NCI-H1105 (cell line): ENCODE measurements around the gene KIF7.
"Not testable (repeated sequence)": the region's sequence is repeated elsewhere in the genome, so short reads cannot be mapped to it uniquely, and the experiment has no call there.

ENCODE experiments used
- DNase-seq: peaks from one replicate; lab custom pipeline; 2025; lab: John Stamatoyannopoulos, UW

The KIF7 gene, protein sequence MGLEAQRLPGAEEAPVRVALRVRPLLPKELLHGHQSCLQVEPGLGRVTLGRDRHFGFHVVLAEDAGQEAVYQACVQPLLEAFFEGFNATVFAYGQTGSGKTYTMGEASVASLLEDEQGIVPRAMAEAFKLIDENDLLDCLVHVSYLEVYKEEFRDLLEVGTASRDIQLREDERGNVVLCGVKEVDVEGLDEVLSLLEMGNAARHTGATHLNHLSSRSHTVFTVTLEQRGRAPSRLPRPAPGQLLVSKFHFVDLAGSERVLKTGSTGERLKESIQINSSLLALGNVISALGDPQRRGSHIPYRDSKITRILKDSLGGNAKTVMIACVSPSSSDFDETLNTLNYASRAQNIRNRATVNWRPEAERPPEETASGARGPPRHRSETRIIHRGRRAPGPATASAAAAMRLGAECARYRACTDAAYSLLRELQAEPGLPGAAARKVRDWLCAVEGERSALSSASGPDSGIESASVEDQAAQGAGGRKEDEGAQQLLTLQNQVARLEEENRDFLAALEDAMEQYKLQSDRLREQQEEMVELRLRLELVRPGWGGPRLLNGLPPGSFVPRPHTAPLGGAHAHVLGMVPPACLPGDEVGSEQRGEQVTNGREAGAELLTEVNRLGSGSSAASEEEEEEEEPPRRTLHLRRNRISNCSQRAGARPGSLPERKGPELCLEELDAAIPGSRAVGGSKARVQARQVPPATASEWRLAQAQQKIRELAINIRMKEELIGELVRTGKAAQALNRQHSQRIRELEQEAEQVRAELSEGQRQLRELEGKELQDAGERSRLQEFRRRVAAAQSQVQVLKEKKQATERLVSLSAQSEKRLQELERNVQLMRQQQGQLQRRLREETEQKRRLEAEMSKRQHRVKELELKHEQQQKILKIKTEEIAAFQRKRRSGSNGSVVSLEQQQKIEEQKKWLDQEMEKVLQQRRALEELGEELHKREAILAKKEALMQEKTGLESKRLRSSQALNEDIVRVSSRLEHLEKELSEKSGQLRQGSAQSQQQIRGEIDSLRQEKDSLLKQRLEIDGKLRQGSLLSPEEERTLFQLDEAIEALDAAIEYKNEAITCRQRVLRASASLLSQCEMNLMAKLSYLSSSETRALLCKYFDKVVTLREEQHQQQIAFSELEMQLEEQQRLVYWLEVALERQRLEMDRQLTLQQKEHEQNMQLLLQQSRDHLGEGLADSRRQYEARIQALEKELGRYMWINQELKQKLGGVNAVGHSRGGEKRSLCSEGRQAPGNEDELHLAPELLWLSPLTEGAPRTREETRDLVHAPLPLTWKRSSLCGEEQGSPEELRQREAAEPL (N-terminal part only)

DNA sequence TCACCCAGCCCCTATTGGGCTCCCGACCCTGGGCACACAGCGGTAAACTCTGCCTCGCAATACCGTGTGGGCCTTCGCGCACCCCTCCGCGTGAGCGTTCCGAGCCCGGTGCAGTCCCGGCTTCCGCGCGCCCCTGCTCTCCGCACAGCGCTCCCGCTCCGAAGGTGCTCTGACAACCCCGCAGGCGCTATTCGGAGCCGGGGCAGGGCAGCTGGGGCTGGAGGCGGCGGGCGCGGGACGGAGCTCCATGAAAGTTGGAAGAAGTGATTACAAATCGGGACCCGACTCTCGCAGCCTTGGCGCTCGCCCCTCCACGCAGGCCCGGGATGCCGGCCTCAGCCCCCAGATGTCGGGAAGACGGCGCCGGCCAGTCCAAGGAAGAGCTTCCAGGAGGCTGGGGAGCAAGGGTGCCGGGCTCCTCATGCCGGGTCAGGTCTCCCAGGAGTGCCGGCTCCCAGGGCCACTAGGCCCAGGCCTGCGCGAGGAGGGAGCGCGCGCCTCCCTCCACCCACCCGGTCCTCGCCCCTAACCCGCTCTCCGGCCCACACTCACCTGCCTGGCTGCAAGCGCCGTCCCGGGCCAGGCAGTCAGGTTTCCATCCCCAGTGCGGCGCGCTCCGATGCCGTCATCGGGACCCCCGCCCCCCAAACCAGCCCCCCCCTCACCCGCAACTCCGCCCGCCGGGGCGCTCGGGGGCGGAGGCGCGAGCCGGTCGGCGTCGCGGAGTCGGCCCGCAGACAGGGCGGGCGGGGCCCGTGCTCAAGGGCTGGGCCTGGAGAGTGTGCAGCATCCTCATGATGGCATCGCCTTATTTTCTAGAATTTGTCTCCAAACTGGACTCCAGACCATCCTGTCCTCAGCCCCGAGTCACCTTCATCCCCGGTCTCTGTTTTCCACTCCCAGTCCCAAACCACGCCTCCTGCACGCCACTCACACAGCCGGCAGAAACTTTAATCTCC lies at the start of gene KIF7:
Gene KIF7, minus strand, starts transcription at position 621 of the 959 bp plus-strand sequence. CDS start 2,537 bp downstream, outside the sequence.
- DNase-seq, result peak; percentile 27

DNA sequence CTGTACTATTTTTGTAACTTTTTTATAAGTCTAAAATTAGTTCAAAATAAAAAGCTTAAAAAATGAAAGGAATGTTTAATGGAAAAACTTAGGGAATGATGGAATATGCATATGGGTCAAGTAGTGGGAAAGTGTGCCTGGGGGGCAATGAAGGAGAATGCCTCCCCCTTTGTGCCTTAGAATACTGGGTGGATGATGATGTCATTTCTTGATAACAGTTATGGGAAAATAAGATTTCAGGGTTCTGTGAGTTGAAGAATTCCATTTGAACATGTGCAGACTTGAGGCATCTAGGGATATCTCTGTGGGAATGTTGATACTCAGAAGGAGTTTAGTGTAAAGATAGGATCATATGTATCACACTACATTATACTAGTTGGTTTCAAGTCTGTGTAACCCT lies 49.1 kb upstream of the KIF7 start:
- no peak for DNase-seq

DNA sequence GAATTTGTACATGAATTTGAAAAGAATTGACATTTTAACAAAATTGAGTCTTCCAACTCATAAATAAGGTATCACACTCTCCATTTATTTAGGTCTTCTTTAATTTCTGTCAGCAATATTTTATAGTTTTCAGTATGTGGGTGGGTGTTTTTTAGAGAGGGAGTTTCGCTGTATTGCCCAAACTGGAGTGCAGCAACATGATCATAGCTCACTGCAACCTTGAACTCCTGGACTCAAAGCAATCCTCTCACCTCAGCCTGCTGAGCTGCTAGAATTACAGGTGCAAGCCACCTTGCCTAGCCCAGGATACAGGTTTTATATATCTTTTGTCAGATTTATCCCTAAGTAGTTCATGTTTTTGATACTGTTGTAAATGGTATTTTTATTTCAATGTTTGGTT lies 39.9 kb upstream of the KIF7 start:
- no peak for DNase-seq

DNA sequence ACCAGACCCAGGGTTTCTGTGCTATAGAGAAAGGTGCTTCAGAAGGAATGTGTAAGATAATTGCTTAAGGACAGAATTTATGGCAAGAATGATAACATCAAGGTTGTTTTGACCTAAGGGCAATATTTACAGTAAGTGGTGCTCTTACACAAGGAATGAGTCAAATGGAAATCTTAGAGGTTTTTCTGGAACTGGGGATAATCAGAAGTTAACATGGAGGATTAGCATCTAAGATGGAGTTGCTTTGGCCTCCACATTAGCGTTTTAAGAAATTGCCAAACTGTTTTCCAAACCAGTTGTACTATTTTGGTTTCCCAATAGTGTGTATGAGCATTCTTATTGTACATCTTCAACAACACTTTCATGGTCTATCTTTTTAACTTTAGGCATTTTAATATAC lies 38.4 kb upstream of the KIF7 start:
- DNase-seq, result no peak

DNA sequence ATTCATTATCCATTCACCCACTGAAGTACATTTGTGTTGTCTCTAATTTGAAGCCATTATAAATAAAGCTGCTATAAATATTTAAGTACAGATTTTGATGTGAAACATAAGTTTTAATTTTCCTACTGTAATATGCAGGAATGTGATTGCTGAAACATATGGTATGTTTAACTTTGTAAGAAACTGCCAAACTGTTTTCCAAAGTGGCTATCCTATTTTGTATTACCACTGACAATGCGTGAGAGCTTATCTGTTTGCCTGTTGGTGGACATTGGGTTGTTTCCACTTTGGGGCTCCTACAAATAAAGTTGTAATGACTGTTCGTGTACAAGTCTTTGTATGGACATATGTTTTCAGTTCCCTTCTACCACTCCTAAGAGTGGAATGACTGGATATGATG lies 37.8 kb upstream of the KIF7 start:
- no peak for DNase-seq

DNA sequence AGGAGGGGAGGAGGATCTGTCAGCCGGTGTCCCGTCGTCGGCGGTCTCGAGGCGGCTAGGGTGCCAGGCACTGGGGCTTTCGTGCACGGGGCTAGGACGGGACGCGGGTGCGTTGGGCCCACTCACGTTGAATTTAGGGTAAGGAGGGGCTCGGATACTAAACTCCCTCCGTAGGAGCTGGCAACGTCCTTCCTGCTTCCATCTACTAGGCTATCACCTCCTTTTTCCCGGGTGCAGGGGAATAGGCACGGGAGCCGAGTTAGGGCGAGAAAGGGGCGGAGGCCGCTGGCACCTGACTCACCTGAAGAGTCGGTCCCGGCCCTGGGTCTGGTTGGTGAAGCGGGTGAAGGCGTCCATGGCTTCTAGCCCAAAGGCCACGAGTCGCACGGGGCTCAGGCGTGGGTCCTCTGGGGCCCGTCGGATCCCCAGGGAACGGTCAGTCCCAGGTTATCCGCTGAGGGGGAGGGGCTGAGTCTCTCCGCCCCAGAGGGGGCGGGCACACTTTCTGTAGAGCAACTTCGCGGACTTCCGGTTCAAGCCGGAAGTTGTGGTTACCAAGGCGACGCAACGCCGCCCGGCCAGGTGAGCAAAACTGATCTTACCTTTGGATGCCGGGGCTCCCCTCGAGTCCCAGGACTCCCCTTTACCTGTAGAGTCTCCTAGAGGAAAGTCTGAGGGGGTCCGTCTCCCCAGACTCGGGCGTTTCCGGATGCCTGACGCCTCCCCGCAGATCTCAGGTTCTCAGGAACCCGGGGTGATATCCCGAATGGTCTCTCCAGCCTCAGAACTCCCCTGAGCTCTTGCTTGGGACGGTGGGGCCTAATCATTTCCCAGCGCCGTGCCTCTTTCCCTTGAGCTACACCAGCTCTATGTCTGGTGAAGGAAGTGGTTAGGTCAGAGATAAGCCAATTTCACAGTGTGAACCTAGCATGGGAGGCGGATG lies 35.3 kb upstream of the KIF7 start, which contains the start of the genes PEX11A and WDR93:
Gene PEX11A, minus strand, starts transcription at position 479 of the 943 bp plus-strand sequence. Its CDS starts 122 bp downstream, at position 357.
Gene WDR93, plus strand, starts transcription at position 536 of the 943 bp plus-strand sequence. CDS start 10,936 bp downstream, outside the sequence.
- DNase-seq, result peak; percentile 61

DNA sequence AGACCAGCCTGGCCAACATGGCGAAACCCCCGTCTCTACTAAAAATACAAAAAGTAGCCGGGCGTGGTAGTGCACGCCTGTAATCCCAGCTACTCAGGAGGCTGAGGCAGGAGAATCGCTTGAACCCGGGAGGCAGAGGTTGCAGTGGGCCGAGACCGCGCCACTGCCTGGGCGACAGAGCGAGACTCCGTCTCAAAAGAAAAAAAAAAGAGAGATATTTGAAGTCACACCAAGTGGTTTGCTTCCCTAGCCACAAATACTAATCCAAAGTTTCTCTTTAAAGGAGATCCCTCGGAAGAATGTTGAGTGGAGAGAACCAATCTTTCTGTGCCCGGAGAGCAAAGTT lies 34.6 kb upstream of the KIF7 start:
- not testable (repeated sequence) for DNase-seq

DNA sequence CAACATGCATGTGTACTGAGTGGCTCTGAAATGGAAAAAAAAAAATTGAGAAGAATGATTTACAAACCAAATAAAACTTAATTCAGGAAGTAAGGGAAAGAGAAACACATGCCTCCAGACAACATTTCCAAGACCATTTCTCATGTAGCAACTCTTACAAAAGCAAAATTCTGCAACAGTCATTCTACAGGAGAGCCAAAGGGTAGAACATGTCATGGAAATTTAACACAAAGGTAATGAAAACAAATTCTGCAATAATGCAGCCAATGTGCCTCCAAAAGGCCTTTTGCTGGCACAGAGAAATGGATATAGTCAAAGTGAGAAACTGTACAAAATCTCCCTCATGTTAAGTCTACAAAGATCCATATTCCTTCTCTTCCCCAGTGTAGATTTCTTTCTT lies 31.3 kb upstream of the KIF7 start:
- no peak for DNase-seq

DNA sequence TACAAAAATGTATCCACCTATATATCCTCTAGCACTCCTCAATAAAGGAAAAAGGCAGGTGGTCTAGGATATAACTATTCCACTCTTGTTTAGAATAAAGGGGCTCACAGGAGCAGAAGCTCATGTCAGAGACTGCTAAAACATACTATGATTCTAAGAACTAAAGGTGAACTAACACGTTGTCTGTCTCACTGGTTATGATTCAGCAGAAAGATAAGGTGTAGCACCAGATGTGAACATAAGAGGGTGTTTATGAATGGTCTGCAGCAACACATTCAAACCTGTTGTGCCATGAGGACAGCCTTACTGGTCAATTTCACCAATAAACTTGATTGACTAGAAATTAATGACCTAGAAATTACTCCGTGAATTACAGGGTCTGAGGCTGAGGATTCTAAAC lies 30.7 kb upstream of the KIF7 start:
- no peak for DNase-seq

DNA sequence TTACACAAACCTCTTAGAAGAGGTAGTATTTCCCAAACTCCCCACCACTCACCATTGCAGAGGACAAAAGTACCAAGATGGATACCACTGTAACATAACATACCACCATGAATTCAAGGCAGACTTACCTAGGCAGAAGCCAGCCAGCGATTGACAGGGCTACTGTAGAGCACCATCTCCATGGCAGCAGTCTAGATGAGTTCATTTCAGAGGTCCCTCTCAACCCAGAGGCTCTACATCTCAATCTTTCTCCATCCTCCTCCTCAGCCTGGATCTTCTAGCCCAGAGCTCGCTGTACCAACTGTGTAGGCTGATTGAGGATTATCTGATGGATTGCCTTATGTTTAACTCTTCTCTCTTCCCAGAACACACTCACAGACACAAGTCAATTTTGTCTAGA lies 25.9 kb upstream of the KIF7 start:
- no peak for DNase-seq

DNA sequence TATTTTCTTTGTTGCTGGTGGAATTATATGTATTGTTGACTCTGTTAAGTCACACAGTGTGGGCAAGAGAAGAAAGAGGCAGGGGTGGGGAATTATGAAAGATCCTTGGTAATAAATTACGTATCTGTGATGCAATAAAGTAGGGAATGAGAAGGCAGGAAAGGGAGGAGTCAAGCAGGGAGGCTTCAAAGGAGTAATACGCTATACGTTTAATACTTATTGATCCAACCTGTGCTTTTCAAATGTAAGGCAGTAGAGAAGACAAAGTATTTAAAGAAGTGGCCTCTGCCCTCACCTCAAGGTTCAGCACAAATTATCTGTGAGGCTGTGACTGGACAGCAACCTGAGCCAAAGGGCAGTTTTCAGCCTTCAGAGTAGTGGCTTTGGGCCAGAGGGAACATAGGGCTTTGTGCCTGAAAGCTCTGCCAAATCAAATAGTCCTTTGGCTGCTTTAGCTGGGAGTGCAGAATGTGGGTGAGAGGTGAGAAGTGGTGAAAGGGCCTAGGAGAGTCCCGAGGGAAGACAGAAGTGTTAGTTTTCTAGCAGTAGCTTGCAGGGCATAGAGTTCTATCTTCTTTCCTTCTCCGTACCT lies 25.1 kb upstream of the KIF7 start:
- no peak for DNase-seq

DNA sequence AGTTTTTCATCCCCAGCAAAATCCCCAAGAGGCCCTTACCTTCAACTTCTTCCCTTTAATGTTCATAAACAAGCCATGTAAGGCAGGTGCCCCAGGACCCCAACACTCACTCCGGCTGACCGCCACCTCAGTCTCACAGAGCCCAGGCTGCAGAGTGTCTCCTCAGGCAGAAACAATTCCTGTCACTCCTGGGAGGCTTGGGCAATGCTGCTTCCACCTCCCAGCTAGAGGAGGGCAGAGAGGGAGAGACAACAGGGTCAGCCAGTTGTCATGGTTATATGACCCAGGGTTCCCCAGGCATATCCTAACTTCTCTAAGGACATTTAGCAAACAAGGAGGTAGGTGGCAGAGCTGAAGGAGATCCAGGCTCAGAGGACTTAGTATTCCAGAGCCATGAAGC lies 23.9 kb upstream of the KIF7 start, which contains the start of gene PLIN1:
Gene PLIN1, minus strand, starts transcription at position 156 of the 400 bp plus-strand sequence. CDS start 1,878 bp downstream, outside the sequence.
- no peak for DNase-seq

DNA sequence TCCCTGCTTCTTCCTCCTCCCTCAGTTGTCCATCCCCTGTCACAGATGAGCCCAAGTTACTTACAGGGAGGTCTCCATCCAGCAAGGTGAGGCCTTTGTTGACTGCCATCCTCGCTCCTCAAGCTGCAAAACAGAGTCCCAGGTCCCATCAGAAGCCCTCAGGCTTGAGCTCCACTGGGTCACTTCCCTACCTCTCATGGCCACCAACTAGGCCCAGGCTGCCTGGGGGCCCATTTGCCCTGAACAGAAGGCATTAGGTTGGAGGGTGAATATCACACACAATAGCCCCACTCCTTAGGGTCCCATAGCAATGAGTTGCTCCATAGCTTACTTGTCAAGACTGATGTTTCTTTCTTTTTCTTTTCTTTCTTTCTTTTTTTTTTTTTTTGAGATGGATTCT lies 22.1 kb upstream of the KIF7 start:
- DNase-seq, result no peak

DNA sequence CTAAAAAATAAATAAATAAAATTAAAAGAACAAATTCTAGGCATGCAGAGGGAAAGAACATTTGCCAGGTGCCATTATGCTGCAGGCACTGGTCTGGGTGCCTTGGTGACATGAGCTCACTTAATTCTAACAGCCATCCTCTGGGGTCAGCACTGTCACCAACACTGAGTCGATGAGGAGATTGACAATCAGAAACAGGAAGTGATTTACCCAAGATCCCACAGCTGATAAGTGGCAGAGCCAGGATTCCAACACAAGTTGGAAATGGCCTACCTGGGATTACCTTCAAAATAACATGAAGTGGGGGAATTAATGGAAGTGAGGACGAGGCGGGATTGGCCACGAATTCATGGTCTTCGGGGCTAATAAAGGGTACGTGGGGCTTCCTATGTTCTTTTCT lies 20.3 kb upstream of the KIF7 start:
- DNase-seq, result no peak

DNA sequence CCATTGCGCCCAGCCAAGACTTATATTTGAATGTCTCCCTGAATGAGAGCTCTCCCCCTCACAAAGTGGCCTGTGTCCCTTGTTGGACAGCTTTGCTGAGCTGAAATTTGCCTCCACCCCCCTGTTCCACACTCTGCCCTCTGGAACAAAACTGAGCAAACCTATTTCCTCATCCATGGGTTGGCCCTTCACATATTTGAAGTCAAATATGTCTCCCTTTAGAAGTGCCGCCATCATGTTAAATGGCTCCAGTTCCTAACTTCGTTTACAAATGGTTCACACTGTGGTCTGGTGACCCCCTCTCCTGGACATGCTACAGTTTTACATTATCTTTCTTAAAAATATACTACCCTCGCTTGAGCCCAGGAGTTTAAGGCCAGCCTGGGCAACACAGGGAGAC lies 19.3 kb upstream of the KIF7 start:
- no peak for DNase-seq

DNA sequence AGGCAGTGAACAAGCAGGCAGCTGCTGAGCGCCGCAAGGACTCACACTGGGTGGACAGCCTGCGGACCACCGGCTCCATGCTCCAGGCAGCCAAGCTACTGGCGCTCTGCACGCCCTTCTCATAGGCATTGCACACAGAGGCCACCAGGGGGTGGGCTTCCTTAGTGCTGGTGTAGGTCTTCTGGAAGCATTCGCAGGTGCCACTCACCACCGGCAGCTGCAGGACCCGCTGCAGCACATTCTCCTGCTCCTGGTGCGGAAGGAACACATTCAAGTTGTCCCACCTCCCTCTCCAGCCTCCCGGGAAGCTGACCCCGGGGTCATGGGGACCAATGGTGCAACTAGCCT lies 17.9 kb upstream of the KIF7 start:
- no peak for DNase-seq

DNA sequence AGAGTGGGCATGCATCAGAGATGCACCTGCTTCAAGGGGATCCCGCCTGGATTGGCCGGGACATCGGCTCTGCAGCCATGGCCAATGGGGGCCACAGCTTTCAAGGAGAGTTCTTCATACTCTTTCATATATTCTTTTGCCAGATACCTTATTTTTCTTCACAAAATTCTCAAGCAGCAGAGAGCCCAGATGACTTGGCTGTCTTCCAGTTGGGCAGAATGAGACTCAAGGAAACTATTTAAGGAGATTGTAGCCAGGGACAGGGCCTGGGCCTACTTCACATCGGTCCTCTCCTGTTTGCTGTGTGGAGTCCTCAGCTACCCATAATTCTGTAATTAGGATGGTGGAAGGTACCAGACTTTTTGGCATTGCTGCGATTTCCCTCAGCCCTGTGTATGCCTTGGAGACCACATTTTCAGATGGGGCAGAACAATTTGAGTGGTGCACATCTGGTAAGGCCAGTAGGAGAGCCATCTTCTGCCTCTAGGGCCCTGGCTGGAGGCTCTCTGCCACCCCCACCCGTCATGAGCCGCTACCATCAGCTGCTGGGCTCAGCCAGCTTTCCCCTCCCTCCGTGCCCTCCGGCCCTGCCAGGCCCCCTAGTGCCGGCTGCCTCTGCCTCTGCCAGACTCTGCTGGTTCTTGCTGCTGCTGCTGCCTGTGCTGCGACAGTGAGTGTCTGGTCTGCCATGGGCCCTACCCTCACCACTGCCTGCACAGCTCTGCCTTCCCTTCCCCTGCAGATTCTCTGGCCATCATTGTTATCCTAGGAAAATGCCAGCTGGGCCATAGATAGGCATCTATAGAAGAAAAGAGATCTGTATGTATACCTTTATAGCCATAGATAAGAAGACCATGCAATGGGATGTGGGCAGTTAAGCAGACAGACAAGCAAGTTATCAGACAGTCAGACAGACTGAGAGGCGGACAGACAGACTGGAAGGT lies 17.2 kb upstream of the KIF7 start:
- DNase-seq, result no peak

DNA sequence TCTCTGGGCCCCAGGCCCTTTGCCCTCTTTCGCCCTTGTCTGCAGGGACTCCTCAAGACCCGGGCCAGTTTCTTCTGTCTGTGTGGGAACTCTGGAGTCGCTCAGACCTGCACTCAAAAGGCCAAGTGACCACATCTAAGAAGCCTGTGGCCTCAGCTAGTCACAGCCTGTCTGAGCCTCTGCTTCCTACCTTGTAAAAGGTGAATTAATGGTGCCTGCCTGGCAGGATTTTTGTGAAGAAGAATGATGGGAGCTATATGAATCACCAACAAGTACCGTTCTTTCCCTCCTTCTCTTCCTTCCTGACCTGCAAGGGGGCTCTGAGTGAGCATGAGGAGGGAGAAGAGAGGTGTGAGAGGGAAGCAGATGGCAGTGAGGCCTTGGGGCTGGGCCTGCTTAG lies 16.4 kb upstream of the KIF7 start:
- DNase-seq, result no peak
